Femur (tissue), 1 donor: ENCODE measurements around the gene APPBP2.
"Not testable (repeated sequence)": the region's sequence is repeated elsewhere in the genome, so short reads cannot be mapped to it uniquely, and the experiment has no call there.

Experiments used
- DNase-seq: peaks from one replicate; pipeline ENCODE4 v3.0.0-alpha.2; 2017

Gene APPBP2

GRCh38 chr17:60534010-60534555 lies 8.0 kb upstream of the APPBP2 start:
- DNase-seq, result no peak

DNA sequence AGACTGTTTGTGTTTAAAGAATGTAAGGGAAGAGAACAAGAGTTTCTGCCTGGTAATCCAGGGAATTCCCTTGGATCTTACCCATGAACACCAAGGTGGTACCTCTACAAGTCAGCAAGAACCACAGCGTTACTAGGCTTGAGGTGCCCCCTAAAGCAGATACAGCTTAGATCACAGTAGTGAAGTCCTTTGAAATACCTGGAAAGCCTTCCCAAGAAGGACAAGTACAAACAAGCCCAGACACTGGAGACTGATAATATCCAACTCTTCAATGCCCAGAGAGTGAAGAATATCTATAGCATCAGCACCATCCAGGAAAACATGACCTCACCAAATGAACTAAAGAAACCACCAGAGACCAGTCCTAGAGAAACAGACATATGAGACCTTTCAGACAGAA lies 3.8 kb upstream of the APPBP2 start:
- no peak for DNase-seq

GRCh38 chr17:60528828-60529227 lies 2.8 kb upstream of the APPBP2 start:
- peak; percentile 42 for DNase-seq

DNA sequence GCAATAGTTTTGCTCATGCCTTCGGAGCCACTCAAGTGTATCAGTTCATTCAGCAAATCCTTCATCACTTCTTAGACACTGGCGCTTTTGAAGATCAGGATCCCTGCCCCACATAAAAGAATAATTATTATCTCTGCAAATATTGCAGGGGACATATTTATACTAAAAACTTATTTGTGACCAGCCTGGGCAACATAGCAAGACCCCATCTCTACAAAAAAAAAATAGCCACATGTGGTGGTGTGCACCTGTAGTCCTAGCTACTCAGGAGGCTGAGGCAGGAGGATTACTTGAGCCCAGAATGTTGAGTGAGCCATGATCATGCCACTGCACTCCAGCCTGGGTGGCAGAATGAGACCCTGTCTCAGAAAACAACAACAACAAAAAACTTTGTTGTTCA lies 1.7 kb upstream of the APPBP2 start:
- no peak for DNase-seq

DNA sequence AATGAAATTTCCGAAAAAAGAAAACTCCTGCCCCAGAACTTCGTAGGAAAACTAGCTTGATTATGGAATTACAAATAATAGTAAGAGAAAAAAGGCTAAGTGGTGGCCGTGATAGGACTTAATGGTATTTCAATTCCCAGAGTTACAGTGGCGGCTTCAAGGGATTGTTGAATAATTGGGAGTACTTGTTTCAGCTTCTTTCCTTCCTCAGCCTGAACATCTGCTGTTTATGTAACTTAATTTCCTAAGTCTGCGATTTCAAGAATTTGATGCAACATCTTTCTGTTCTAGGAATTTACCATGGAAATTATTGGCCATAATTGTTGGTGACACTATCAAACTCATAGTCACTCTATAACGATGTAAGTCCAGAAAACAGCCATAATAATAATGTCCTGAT lies 684 bp upstream of the APPBP2 start:
- DNase-seq, result no peak

GRCh38 chr17:60525328-60525684 lies 736 bp downstream of the APPBP2 start:
- no peak for DNase-seq

DNA sequence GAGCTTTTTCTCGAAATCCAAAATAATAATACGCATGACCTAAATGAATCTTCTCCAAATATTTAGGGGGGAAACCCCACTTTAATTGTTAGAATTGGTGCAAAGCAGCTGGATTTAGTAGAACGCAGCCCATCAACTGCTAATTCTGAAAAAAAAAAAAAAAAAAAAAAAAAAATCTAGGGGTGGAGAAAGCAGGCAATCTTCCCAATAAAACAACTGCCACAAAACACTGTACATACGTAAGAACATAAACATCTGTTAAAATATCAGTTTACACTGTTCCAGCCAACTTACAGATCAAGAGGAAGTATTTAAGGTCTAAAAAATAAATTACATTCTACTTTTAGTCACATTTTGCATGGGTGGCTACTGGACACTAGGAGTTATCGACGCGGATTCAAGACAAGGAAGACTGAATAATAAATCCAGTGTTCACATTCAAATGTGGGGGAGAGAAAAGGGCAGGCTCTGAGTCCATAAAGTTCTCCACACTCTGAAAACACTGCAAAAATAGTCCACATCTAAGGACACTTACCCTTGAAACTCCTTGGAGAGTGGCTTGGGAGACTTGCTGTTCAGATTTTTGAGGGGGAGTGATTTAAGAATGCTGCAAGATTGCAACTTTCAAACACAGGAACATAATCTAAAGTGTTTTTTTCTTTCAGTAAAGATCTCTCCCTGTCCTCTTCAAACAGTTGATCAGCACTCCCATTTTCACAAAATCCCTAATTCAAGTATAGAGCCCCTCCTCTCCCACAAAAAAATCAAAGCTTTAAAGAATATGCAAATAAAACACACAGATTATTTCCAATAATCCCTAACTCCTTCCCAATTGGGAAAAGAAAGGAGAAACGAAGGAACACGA lies 1.3 kb downstream of the APPBP2 start:
- DNase-seq, result no peak

- no peak for DNase-seq
Observed at GRCh38 chr17:60523822-60524221, 2.2 kb downstream of the APPBP2 start.

DNA sequence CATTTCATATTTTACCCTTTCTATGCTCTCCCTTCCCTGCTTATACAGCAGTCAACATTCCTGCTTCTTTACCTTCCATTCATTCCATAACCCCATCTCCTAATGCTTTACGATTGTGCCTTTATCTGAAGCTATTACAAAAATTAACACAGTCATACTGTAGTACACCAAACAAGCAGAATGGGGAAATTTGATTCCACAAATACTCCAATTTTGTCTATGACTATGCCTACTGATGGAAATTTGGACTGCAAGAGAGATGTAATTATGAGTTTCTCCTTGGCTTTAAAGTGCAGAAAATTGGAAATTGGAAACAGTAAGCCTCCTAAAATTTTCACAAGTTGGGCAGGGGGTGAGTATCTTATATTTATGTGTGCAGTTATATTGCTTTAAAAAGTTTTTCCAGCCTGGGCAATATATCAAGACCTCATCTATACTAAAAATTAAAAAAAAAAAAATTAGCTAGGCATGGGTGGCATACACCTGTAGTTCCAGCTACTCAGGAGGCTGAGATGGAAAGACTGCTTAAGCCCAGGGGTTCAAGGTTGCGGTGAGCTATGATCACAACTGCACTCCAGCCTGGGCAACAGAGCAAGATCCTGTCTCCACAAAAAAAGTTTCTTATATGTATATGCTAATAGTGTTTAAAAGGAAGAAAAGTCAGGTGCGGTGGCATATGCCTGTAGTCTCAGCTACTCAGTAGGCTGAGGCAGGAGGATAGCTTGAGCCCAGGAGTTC lies 3.0 kb downstream of the APPBP2 start:
- DNase-seq, result no peak

DNA sequence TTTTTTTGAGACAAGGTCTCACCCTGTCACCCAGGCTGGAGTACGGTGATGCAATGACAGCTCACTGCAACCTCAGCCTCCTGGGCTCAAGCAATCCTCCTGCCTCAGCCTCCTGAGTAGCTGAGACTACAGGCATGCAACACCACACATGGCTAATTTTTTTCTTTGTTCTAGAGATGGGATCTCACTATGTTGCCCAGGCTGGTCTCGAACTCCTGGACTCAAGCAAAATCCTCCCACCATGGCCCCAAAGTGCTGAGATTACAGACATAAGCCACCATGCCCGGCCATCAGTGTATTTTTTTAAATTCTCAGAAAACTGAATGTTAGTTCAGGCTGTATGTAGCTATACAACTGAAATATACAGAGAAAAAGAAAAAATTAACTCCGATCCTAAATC lies 6.2 kb downstream of the APPBP2 start:
- DNase-seq, result no peak

GRCh38 chr17:60515683-60516082 lies 10.4 kb downstream of the APPBP2 start:
- not testable (repeated sequence) for DNase-seq

DNA sequence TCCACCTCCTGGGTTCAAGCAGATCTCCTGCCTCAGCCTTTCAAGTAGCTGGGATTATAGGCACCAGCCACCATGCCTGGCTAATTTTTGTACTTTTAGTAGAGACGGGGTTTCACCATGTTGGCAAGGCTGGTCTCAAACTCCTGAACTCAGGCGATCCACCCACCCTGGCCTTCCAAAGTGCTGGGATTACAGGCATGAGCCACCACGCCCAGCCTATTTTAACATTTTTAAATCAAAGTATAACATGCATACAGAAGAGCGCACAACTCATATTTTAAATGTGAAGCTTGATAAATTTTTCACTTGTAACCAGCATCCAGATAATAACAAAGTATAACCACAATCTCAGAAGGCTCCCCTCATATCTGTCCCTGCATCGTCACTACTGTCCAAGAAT lies 10.8 kb downstream of the APPBP2 start:
- not testable (repeated sequence) for DNase-seq

- no peak for DNase-seq
Observed at GRCh38 chr17:60514500-60514899, 11.5 kb downstream of the APPBP2 start.

DNA sequence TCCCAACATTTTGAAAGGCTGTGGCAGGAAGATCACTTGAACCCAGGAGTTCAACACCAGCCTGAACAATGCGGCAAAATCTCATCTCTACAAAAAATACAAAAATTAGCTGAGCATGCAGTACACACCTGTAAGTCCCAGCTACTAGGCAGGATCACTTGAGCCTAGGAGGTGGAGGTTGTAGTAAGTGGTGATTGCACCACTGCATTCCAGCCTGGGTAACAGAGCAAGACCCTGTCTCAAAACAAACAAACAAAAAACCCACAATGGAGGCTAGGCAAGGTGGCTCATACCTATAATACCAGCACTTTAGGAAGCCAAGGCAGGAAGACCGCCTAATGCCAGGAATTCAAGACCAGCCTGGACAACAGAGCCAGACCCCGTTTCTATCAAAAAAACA lies 12.0 kb downstream of the APPBP2 start:
- DNase-seq, result no peak

GRCh38 chr17:60513014-60513413 lies 13.0 kb downstream of the APPBP2 start:
- no peak for DNase-seq

GRCh38 chr17:60510723-60511122 lies 15.3 kb downstream of the APPBP2 start:
- no peak for DNase-seq

- DNase-seq, result no peak
Observed at GRCh38 chr17:60510031-60510430, 16.0 kb downstream of the APPBP2 start.

DNA sequence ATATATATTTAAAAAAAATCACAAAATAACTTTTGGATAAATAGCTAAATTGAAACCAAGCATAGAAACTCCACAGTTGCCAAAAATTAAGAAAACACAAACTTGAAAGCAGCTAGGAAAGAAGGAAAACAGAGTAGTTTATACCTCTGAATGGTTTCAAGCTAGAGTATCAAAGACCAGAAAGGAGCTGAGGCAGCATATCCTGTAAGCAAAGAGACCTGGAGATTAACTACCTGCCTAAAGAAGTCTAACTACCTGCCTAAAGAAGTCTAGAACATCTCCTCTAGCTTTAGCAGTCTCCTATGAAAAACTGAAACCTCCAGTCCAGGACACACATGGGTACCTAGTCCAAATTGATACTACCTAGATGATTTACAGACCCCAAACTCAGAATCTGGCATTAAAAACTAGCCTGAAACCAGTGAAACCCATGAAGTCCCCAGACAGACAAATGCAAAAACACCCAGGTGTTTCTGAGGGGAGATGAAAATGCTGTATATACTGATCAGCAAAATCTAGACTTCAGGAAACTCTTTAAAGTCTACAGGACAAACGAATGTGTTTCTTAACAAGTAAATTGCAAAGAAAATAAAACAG lies 17.6 kb downstream of the APPBP2 start:
- no peak for DNase-seq

GRCh38 chr17:60506312-60506711 lies 19.7 kb downstream of the APPBP2 start:
- no peak for DNase-seq

GRCh38 chr17:60502145-60502544 lies 23.9 kb downstream of the APPBP2 start:
- DNase-seq, result no peak

DNA sequence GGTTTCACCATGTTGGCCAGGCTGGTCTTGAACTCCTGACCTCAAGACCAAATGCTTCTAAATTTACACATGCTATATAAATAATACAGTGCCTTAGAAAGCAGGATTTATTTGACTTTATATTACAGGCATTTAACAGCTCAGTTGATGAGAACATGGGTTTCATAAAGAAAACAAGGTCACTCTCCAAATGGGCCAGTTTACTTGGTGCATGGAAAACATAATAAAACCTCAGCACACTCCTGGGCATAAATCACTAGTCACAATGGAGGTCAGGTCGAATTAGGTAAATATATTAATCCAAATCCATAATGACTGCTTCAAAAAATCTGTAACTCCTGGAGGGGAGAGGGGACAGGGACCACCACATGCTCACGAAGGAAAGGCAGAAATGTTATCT lies 24.5 kb downstream of the APPBP2 start:
- DNase-seq, result no peak

GRCh38 chr17:60496041-60496440 lies 30.0 kb downstream of the APPBP2 start:
- no peak for DNase-seq

DNA sequence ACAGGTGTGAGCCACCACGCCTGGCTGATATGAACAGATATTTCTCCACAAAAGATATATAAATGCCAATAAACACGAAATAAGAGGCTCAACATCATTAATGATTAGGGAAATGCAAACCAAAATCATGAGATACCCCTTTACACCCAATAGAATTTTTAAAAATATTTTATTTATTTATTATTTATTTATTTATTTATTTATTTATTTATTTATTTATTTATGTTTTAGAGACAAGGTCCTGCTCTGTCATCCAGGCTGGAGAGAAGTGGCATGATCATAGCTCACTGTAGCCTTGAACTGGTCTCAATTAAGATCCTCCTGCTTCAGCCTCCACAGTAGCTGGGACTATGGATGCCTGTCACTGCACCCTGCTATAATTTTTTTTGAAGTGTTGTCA lies 30.8 kb downstream of the APPBP2 start:
- no peak for DNase-seq

DNA sequence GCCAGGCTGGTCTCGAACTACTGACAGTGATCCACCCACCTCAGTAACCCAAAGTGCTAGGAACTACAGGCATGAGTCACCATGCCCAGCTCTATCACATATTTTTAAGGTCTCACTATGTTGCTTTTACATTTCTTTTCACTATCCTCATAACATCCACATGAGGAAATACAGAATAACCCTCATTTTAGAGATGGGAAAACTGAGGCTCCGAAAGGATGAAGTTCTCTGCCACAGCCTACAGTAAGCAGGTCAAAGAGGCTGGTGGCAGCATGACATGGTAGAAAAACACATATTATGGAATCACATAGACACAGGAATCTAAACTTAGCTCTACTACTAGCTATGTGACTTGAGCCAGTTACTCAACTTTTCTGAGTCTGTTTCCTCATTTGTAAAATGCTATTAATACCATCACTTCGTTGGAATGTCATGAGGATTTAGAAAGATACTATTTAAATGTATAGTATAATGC lies 32.2 kb downstream of the APPBP2 start:
- DNase-seq, result no peak
